Dermis microvascular lymphatic vessel endothelial cell (primary cell): Measurements from ENCODE around the gene NAT9. TPM values are rescaled to one million over a fixed set of nuclear protein-coding genes. Genes with fewer than 3 reads are reported as not detected.

Experiments used
- DNase-seq, 2 donors: peaks; one replicate each; pipeline versions ENCODE4 v3.0.0 to v3.0.0-alpha.2; 2010; ENCODE audit warnings: low read depth in 2 of 2
- total RNA-seq: library from RNA; depleted of rRNA; stranded (reverse); fragments of >200 nt; gene quantifications from 2 replicates; pipeline ENCODE4 v1.2.1, GENCODE V29; 2014

NAT9 gene
- total RNA-seq, 1 donor from 2014 or later, result 17.7 TPM

DNA sequence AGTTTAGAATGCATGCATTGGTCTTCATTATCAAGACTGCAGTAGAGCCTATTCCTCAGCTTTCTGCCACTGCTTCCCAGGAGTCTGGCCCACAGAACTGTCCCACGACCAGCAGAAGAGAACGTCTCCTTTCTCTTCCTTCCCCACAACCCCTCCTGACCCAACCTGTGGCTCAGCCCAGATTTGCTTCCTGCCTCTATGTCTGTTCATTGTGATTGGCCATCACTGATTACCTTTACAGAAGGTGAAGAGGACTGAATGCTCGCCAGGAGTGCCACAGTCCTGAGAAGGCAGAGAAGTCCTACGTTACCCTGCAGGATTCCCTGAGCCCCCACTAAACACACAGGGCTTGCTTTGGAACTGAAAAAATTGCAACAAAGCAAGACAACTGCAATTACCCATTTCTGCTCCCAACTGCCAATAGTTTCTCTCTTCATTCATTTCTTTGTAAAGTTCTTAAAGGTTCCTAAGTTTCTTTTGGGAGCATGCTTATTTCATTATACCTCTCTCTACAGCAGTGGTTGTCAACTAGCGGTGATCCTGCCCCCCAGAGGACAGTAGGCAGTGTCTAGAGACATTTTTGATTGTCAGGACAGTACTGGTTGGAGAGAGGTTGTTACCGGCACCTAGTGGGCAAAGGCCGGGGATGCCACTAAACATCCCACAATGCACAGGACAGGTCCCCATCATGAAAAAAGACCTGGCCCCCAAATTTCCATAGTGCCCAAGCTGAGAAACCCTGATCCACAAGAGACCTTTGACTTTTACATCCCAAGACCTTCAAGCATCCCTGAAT is 4.5 kb upstream of the NAT9 start:
- peak in 1 of 2 donors; percentile 43 for DNase-seq

DNA sequence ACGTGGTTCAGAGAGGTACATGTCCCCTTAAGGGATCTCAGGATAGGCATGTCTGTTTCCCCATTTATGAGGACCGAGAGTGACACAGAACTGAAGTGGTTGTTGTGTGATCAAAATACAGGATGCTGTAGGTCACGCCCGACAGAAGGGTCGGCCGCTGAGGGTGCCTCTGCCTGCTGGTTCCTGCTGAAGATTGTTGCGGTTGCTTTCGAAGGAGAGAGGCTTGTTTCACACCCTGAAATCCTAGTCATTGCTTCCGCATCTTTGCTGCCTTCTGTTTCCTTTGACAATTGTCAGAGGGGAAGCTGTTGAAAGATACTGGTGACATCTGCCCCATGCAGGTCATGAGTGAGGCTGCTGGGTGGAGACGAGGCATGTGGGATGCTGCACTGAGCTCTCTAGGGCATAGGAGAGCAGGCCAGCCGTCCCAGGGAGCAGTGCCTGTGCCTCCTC is 3.8 kb upstream of the NAT9 start:
- DNase-seq, result peak in 1 of 2 donors; percentile 58

DNA sequence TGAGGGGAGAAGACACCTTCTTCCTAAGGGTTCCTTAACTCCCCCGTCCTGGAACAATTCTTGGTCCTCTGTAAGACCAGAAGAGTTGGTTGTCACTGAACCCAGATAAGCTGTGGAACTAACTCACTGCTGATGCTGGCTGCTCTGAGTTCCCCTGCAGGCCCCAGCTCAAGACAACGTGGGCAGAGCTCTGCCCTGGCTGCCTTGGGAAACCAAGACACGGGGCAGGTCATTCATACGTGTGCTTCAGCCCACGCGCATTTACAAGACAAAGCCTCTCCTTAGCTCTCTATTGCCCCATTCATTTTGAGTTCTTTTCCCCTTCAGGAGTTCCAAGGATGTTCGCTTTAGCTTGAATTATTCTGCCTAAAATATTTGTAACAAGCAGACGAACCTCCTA is 3.4 kb upstream of the NAT9 start:
- no peak for DNase-seq

DNA sequence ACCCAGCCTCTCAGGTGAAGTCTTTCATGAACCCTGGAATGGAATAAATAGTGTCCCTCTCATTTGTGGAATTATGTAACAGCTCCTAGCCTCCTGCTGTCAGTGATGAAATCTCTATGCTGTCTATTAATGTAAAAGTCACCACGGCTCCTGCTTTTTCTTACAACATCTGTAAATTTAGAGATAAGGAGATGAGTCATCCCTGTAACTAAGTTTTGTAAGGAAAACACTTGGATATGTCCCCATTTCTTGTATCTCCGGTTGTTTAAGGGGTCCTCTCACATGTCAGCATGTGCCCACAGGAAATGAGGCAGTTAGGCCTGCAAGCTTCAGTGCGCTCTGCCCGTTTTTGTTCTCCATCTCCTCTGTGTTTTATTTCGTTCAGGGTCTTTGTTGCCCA is 2.8 kb upstream of the NAT9 start:
- DNase-seq, result no peak

DNA sequence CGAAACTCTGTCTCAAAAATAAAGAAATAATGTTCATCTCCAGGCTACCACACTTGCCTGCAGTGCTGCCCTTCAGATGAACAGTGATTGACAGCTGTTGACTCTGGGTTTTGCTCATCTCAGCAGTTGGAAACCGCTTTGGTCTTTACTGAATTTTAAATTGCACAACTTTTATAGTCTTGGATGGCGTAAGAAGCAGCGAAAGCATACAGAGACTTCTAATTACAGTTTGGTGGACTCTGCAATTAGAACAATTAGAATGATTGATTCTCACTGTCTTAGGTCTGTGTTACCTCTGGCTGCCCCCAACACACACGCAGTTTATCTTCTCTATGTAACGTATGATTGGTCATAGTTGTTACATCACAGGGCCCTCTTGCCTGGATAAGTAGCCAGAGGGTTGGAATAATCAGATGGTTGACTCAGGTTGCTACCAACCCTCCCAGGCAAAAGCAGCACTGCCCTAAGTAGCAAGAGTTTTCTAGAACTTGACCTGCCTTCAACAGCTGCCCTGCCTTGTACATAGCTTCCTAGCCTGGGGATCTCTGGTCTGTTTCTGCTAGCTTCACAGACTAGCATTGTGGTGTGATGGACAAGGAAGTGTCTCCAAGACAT is 1.9 kb upstream of the NAT9 start:
- DNase-seq, result no peak

DNA sequence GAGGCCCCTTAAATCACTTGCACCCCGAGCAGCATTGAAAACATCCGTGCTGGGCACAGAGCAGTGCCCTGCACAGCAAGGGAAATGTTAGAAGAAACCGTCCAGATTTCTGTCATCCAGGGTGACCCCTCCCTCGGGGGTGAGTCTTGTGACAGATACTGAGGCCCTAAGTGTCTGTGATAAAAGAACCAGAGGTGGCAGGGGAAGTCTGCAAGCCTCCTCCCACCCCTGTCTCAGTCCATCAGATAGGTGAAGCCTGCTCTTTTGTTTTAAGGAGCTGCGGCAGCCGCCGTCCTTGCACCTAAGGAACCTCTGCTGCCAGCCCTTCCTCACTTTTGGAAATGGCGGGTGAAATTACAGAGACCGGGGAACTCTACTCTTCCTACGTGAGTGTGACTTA is 845 bp upstream of the NAT9 start:
- no peak for DNase-seq

DNA sequence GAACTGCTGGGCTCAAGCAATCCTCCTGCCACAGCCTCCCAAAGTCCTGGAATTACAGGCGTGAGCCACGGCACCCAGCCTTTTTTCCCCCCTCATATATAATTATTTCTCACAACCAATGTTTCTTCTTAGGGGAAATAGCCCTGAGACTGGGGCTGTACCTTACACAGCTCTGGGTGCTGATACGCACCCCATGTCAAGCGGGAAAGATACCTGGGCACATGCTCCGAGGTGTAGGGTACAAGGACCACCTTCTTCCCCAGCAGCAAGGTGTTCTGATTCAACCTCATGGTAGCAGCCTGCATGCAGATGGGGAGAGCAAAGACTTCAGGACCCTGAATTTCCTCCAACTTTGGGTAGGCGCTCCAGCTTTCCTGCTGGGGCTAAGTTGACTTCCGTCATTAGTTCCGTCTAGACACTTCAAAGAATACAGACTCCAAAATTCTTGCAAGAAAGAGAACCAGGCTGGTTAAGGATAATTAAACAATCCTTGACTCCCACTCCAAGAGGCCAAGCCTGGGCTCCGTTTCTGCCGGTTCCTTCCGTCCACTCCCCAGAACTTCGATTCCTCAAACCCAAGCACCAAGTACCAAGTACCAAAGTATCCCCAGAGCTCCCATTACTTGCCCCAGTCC is 619 bp downstream of the NAT9 start:
- DNase-seq, result no peak

DNA sequence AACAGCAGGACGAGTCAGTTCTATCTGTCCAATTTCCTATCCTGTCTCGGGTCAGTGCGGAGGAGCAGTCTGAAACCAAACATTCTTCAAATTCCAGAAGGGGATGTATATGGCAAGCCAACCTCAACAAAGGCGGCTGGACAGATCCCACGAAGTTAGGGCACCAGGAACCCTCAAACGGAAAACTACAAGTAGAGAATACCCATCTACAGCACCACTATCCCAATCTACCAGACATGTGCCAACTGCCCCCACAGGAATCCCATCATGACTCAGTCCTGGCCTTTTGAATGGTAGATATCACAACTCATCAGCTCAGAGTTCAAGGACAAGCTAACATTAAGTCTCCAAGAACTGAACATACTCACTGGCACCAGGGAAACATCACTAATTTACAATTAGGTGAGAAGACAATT is 2.3 kb downstream of the NAT9 start:
- DNase-seq, result no peak

DNA sequence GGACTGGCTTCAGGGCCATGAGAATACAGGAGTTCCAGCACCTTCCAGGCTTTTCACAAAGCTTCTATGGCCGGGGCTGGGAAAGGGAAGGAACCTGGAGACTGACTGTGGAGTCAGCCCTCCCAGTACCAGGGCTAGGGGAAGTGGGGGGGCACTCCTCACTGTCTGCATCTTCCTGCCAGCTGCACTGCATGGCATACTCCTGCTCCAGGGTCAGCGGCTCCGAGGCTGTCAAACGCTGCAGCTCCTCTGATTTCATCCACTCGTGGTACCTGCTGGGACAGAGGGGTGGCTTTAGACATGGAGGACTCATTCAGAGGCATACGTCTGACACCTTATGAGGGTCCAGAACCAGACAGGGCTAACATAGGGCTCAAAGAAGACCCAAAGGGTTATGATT is 2.7 kb downstream of the NAT9 start:
- no peak for DNase-seq

DNA sequence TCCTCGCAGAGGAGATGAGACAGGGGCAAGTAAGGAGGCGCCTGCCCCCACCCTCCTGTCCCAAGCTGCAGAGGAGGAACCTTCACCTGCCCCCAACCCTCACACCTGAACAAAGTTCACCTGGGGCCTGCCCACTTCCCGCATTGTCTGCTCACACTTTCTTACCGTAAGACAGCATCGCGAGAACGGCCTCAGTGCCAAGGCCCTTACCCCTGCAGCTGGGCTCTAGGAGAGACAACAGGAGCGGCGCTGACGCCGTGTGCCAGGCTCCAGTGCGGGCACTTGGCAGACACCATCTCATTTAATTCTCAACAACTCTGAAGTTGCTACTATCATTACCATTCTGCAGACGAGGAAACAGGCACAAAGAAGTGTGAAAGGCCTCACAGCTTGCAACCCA is 4.1 kb downstream of the NAT9 start:
- DNase-seq, result no peak

DNA sequence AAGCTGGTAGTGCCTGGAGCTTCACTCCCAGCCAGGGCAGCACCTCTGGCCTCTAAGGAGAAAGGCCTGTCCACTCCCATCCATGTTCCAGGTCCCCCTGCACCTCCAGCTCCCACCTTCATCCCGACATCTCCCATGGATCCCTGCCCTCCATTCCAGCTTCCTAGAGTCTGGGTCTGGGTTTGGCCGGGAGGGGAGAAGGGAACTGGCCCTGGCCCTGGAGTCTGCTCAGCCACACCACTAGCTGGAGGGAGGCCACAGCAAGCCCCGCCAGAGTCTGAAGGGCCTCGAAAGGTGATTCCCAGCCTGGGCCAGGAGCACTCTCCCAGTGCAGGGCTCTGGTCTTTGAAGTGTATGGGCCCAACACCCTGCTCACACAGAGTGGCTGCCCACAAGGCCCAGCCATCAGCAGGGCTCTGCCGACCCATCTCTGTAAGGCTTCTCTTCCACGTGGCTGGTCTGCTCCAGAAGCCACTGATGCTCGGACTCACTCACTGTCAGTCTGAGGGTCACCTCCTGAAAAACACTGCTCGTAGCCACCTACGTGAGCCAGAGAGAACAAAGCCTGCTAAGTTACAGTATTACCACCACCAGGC is 4.7 kb downstream of the NAT9 start:
- DNase-seq, result no peak

DNA sequence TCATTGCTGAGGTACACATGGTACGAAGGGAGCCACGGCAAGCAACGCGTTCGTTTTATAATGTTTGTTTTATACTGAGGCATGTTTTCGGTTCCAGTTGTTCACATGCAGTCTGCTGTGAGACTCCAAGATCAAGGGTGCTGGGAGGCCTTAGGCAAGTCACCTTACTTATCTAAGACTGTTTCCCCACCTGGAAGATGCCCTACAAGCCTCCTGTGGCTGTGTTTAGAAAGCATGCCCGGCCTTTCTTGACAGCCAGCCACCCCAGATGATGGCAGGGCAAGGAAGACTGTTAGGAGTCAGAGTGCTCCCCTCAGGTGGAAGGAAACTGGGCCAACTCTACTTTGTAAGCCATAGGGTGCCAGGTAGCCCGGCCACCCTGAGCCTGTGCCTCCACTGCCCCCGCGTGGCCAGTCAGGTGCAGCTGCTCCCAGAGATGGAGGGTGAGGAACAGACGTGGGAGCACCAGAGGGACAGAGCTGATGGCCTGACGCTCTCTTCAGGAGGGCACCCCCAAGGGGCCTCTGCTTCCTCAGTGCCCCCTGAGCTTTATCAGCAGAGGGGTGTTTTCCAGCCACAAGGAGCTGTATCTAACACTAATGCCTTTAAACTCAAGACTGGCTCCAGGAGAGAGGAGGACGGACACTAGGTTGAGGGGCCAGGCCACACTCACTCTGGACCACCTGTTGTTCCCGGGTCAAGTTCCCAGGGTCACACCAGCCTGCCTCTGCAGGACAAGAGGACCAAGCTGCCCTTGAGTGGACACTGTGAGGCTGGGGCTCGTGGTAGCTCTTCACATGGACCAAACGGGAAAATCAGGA is 5.4 kb downstream of the NAT9 start:
- DNase-seq, result peak in 1 of 2 donors; percentile 57

DNA sequence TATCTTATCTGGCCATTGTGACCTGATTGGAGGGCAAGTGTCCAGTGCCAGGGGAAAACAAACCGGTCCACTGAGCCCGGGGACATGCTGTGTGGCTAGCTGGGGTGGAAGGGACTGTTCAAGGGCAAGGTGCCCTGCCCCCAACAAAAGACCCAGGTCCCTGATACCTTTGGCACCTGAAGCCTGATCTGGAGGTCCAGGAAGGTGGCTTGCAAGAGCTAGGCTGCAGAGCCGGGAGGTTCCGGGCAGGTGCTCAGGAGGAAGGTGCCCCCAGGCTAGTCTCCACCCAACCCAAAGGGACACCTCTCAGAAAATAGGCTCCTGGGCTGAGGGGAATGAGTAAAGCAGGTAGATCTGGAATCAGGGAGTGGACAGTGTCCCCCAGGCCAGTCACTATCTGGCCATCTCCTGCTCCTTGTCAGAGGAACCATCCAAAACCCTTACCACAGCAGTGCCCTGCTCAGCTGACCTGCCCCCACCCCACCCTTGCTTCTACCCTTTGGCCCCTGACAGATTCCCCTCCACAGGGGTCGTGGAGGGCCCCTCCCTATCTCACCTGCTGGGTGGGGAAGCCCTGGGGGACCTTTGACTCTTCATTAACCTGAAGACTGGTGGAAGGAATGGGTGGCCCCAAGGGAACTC is 6.2 kb downstream of the NAT9 start:
- DNase-seq, result no peak

DNA sequence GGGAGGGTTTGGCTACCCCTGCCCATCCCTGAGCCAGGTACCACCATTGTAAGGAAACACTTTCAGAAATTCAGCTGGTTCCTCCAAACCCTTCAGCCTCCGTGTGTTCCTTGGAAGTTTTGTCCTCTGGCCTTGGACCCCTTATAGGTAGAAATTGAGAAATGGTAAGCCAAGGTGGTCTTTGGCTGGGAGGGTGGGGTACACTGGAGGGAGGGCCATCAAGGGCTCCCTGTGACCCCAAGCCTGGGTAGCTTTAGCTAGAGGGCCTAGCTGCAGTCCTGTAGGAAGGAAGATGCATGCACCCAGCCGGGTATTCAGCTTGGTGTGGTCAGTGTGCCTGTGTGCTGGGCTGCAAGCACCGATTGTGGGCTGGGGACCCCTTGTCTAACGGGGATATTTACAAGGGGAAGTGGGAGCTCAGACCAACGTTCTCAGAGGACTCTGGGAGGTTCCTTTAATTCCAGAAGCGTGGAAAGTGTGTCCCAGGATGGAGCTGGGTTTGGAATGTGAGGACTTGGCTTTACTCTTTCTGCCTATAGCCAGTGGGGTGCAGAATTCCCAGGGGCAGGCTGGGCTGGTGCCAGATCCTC is 6.8 kb downstream of the NAT9 start:
- no peak for DNase-seq

DNA sequence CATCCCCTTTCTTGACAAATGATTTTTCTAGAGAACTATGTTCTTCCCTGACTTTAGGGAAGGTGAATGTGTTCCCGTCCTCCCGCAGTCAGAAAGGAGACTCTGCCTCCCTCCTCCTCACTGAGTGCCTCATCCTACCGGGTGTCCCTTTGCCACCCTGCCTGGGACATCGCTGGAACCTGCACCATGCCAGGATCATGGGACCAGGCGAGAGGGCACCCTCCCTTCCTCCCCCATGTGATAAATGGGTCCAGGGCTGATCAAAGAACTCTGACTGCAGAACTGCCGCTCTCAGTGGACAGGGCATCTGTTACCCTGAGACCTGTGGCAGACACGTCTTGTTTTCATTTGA is 7.4 kb downstream of the NAT9 start:
- DNase-seq, result no peak

DNA sequence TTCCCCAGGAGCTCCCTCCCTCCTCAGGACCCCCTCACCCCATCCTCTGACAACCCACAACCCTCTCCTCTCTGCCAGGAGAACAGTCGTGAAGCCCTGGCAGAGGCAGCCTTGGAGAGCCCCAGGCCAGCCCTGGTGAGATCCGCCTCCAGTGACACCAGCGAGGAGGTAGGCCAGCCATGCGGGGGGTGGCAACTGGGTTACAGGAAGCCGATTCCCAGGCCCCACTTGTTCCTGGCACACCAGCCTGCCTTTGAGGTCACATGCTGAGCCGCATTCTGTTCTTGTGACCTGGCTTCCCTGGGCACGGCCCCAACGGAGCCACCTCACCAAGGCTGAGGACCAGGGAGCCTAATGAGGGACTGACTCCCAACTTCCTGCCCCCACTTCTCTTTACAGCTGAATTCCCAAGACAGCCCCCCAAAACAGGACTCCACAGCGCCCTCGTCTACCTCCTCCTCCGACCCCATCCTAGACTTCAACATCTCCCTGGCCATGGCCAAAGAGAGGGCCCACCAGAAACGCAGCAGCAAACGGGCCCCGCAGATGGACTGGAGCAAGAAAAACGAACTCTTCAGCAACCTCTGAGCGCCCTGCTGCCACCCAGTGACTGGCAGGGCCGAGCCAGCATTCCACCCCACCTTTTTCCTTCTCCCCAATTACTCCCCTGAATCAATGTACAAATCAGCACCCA is 7.9 kb downstream of the NAT9 start:
- no peak for DNase-seq

DNA sequence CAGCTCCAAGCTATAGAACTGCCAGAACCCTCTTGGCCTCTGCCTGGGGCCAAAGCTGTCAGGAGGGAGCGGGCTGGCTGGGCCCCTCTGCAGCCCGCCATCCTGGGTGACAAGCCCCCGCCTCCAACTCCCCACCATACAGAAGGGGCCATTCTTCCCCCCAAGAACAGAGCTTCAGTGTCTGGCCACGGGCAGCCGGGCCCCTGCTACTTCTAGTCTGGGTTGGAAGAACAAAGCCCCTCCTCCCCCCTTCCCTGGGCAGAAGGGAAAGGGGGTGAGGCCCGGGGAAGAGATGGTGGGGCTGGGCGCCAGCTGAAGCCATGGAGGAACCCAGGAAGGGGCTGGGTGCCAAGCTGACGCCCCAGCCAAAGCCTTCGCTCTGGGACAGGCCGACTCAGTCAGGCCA is 9.0 kb downstream of the NAT9 start:
- DNase-seq, result no peak

DNA sequence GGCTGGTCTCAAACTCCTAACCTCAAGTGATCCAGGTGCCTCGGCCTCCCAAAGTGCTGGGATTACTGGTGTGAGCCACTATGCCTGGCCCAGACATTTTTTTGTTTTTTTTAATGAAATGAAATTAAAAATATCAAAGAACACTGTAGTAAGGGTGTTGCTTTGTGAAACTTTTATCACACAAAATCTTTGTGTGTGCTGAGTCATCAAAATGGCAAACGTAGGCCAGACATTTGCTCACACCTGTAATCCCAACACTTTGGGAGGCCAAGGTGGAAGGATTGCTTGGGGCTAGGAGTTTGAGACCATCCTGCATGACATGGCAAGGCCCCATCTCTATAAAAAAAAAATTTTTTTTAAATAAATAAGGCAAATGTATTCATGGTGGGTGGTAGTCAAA is 9.7 kb downstream of the NAT9 start:
- DNase-seq, result no peak

DNA sequence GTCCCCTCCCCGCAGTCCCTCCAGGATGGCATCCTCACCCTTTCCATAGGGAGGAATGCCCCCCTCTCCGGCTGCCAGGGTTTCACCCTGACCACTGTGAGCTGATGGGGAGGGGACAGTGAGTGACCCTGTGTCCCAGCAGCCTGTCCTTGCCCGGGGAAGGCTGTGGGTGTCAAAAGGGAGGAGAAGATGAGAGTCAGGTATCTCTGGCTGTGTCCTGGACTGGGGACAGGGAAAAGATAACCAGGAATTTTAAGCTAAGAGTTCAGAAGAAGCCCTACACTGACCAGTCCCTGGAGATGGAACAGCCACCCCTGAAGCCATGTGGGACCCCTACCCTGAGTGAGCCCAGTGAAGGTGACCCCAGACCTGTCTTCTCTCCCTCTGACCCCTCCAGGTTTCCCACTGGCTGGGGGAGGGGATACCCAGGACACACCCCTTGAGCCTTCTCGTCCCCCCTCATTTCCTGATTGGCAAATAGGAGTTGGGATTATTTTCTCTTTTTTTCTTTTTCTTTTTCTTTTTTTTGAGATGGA is 11.3 kb downstream of the NAT9 start:
- DNase-seq, result no peak
